IMR-90 (cell line): Measurements from ENCODE around the gene VPS8.

ENCODE experiments used
- CEBPB ChIP-seq: IDR thresholded peaks from 2 replicates; pipeline ENCODE4 v1.6.1; 2012; ENCODE audit warnings: low read depth, low read length, improper control_type of control experiment
- CTCF ChIP-seq: conservative IDR thresholded peaks from 2 replicates; pipeline ENCODE4 v1.5.1; 2012; ENCODE audit warnings: mild to moderate bottlenecking, low read depth, low read length, improper control_type of control experiment
- FOS ChIP-seq: fragments of 150-350 bp; IDR thresholded peaks from 2 replicates; pipeline ENCODE4 v1.6.1; 2016; ENCODE audit warnings: low read depth, low read length
- MAZ ChIP-seq: IDR thresholded peaks from 2 replicates; pipeline ENCODE4 v1.6.1; 2012; ENCODE audit warnings: low read depth, mild to moderate bottlenecking, low read length, improper control_type of control experiment, moderate library complexity, borderline replicate concordance
- MXI1 ChIP-seq: IDR thresholded peaks from 2 replicates; pipeline ENCODE4 v1.6.1; 2012; ENCODE audit warnings: low read depth, mild to moderate bottlenecking, low read length, moderate library complexity, borderline replicate concordance
- POLR2A ChIP-seq: IDR thresholded peaks from 2 replicates; pipeline ENCODE4 v1.6.1; 2012; ENCODE audit warnings: mild to moderate bottlenecking, low read depth, low read length
- RAD21 ChIP-seq: IDR thresholded peaks from 2 replicates; pipeline ENCODE4 v1.6.1; 2012; ENCODE audit warnings: low read length, improper control_type of control experiment
- RCOR1 ChIP-seq: IDR thresholded peaks from 2 replicates; pipeline ENCODE4 v1.6.1; 2012; ENCODE audit warnings: mild to moderate bottlenecking, low read length, improper control_type of control experiment; ENCODE audit not compliant: insufficient replicate concordance
- RFX5 ChIP-seq: IDR thresholded peaks from 2 replicates; pipeline ENCODE4 v1.8.0; 2012; ENCODE audit warnings: low read depth, mild to moderate bottlenecking, low read length, moderate library complexity
- SMC3 ChIP-seq: fragments of 150-350 bp; IDR thresholded peaks from 2 replicates; pipeline ENCODE4 v1.6.1; 2016; ENCODE audit warnings: low read depth, mild to moderate bottlenecking, antibody characterized with exemption, low read length, moderate library complexity
- USF2 ChIP-seq: fragments of 150-350 bp; IDR thresholded peaks from 2 replicates; pipeline ENCODE4 v1.6.1; 2017; ENCODE audit warnings: mild to moderate bottlenecking, antibody characterized with exemption, low read length, low read depth

- TF ChIP-seq POLR2A (no peak), CTCF (no peak), USF2 (no peak), CEBPB (no peak), FOS (no peak), RAD21 (no peak), MAZ (no peak), SMC3 (no peak), MXI1 (no peak), RFX5 (no peak), RCOR1 (no peak)
Measured at GRCh38 chr3:185009650-185010049, 197.7 kb downstream of the VPS8 start.
